HepG2 (cell line): ENCODE measurements around the gene PPY. TPM values are rescaled to one million over a fixed set of nuclear protein-coding genes. Genes with fewer than 3 reads are reported as not detected.
A peak's percentile ranks its signal among the peaks of the same experiment; 100 is the strongest.

ENCODE experiments used
- ATAC-seq: fragments of 200-7000 bp; cut with Tn5 transposase; 3 replicates; pipeline ENCODE4 v1.9.1; 2020; ENCODE audit warnings: mild to moderate bottlenecking, moderate library complexity
- BruUV-seq: library from RNA; stranded (reverse); fragments of 400-500 nt; replicated peaks from 2 replicates; lab custom pipeline; 2021; lab: Mats Ljungman, UMichigan
- CTCF ChIA-PET: fragments of 300-600 bp; formaldehyde crosslinking; extraction: SDS; loops from one replicate; lab custom pipeline; 2021; ENCODE audit warnings: low total read pairs, inconsistent platforms, low intra/inter-chr PET ratio; lab: Yijun Ruan, JAX
- POLR2A ChIA-PET: fragments of 350-600 bp; sonication (Branson Sonifier 250); formaldehyde crosslinking; loops from one replicate; lab custom pipeline; 2020; ENCODE audit warnings: antibody characterized with exemption, inconsistent platforms; lab: Yijun Ruan, JAX
- DNase-seq: peaks from one replicate; pipeline ENCODE4 v3.0.0-alpha.2; 2015; ENCODE audit warnings: low spot score
- FAIRE-seq: peaks from 3 replicates; lab custom pipeline; 2011; peaks lifted over from hg19 to GRCh38; lab: Jason Lieb, UNC
- H2AFZ ChIP-seq: one replicate; pipeline ENCODE4 v1.6.1; 2011; ENCODE audit warnings: low read length, inconsistent platforms
- H3K27ac ChIP-seq: fragments of 300-600 bp; 3 replicates; pipeline ENCODE4 v1.8.0; 2011; ENCODE audit warnings: mixed run types, mild to moderate bottlenecking, mixed read lengths, low read length, inconsistent platforms; ENCODE audit not compliant: insufficient read depth; ENCODE audit errors: extremely low read length
- H3K27me3 ChIP-seq, 2 experiments: fragments of 200-600 bp in 1 of 2; 2 replicates in 1 of 2; 3 replicates in 1 of 2; pipeline versions ENCODE4 v1.6.0 to v1.8.0; 2011; ENCODE audit warnings: low read length in 2 of 2, mild to moderate bottlenecking in 2 of 2, moderate library complexity in 2 of 2, inconsistent platforms in 1 of 2; ENCODE audit not compliant: insufficient read depth in 2 of 2, control insufficient read depth in 1 of 2
- H3K36me3 ChIP-seq, 2 experiments: fragments of 200-600 bp in 1 of 2; replicated peaks in 1 of 2; 2 replicates in 1 of 2; 3 replicates in 1 of 2; pipeline versions ENCODE4 v1.5.1 to v1.8.0; 2011; ENCODE audit warnings: low read length in 2 of 2, inconsistent platforms in 1 of 2; ENCODE audit not compliant: insufficient read depth in 2 of 2, control insufficient read depth in 1 of 2
- H3K4me1 ChIP-seq: 2 replicates; pipeline ENCODE4 v1.5.1; 2012; ENCODE audit warnings: low read length, inconsistent platforms; ENCODE audit not compliant: insufficient read depth
- H3K4me2 ChIP-seq: 2 replicates; pipeline ENCODE4 v1.6.0; 2011; ENCODE audit warnings: low read depth, low read length, inconsistent platforms
- H3K4me3 ChIP-seq, 3 experiments: fragments of 200-600 bp in 1 of 3; sonication (generic), shearing (Covaris generic) in 1 of 3; replicated peaks in 1 of 3; 2 replicates each; pipeline ENCODE4 v1.5.1; 2011 to 2016; ENCODE audit warnings: low read length in 3 of 3, inconsistent platforms in 2 of 3, low read depth in 2 of 3, mild to moderate bottlenecking in 2 of 3, control low read depth in 1 of 3, mixed read lengths in 1 of 3; ENCODE audit not compliant: insufficient read depth in 1 of 3
- H3K79me2 ChIP-seq: one replicate; pipeline ENCODE4 v1.6.1; 2011; ENCODE audit warnings: low read length, inconsistent platforms; ENCODE audit not compliant: insufficient read depth
- H3K9ac ChIP-seq: 2 replicates; pipeline ENCODE4 v1.6.0; 2011; ENCODE audit warnings: mild to moderate bottlenecking, low read depth, low read length, inconsistent platforms; ENCODE audit not compliant: insufficient read depth
- H3K9me3 ChIP-seq: 2 replicates; pipeline ENCODE4 v1.5.1; 2012; ENCODE audit warnings: mild to moderate bottlenecking, low read length
- H4K20me1 ChIP-seq: 2 replicates; pipeline ENCODE4 v1.6.0; 2011; ENCODE audit warnings: inconsistent platforms, mild to moderate bottlenecking, low read length, moderate library complexity; ENCODE audit not compliant: insufficient read depth
- HIVEP1 ChIP-seq: sonication (generic); formaldehyde crosslinking; IDR thresholded peaks from 2 replicates; pipeline ENCODE4 v1.4.0; 2020; ENCODE audit warnings: mild to moderate bottlenecking, missing genetic modification reagents
- KDM5B ChIP-seq: sonication (generic); formaldehyde crosslinking; IDR thresholded peaks from 2 replicates; pipeline ENCODE4 v1.4.0; 2020; ENCODE audit warnings: missing genetic modification reagents, mild to moderate bottlenecking, borderline replicate concordance
- MTF2 ChIP-seq: sonication (generic); formaldehyde crosslinking; IDR thresholded peaks from 2 replicates; pipeline ENCODE4 v1.5.0; 2020; ENCODE audit warnings: missing genetic modification reagents, borderline replicate concordance
- POGZ ChIP-seq: sonication (generic); formaldehyde crosslinking; IDR thresholded peaks from 2 replicates; pipeline ENCODE4 v1.4.0; 2020; ENCODE audit warnings: mild to moderate bottlenecking, missing genetic modification reagents
- ZNF749 ChIP-seq: sonication (generic); formaldehyde crosslinking; IDR thresholded peaks from 2 replicates; pipeline ENCODE4 v1.8.0; 2022; ENCODE audit warnings: mild to moderate bottlenecking, missing genetic modification reagents, moderate library complexity, borderline replicate concordance
- ZNF776 ChIP-seq: sonication (generic); formaldehyde crosslinking; IDR thresholded peaks from 2 replicates; pipeline ENCODE4 v1.4.0; 2020; ENCODE audit warnings: mild to moderate bottlenecking, missing genetic modification reagents
- ZNF777 ChIP-seq: sonication (generic); formaldehyde crosslinking; IDR thresholded peaks from 2 replicates; pipeline ENCODE4 v1.4.0; 2020; ENCODE audit warnings: missing genetic modification reagents
- ZNF883 ChIP-seq: sonication (generic); formaldehyde crosslinking; IDR thresholded peaks from 2 replicates; pipeline ENCODE4 v1.5.1; 2020; ENCODE audit warnings: mild to moderate bottlenecking, missing genetic modification reagents; ENCODE audit errors: not compliant biosample characterization
- WGBS: methylation state at CpG from one replicate; pipeline ENCODE4 v1.1.6; 2017; ENCODE audit warnings: low lambda C conversion rate; 5-methylcytosine and 5-hydroxymethylcytosine counted together
- in situ Hi-C: cut with HindIII; loops from 2 replicates; pipeline ENCODE4 v1.10.0; 2017; ENCODE audit warnings: low pct_unique_long_range_greater_than_20kb; ENCODE audit not compliant: extremely low pct_ligation_motif_present
- intact Hi-C: fragments of 100-400 bp; cut with micrococcal nuclease; formaldehyde crosslinking; loops from one replicate; pipeline ENCODE4 v1.10.0; 2022; ENCODE audit not compliant: unreplicated experiment
- polyA plus RNA-seq, 8 experiments: library from polyadenylated mRNA; depleted of rRNA in 3 of 8; stranded (reverse) in 7 of 8; unstranded in 1 of 8; fragments of >200 nt; fragmentation: Illumina TruSeq in 4 of 8; extraction: Trizol in 4 of 8; gene quantifications; 2 replicates each; pipeline versions ENCODE4 v1.2.1 to v1.2.3, GENCODE V29; 2011 to 2016; ENCODE audit warnings: low read depth in 4 of 8, missing spikeins in 1 of 8, mixed read lengths in 1 of 8; ENCODE audit not compliant: insufficient read depth in 1 of 8
- total RNA-seq, 5 experiments: library from RNA; depleted of rRNA; stranded (reverse); fragments of >200 nt; fragmentation: Illumina TruSeq; extraction: Trizol; gene quantifications; 2 replicates each; pipeline ENCODE4 v1.2.3, GENCODE V29; 2016; ENCODE audit warnings: low read depth in 1 of 5
- TF ChIP-seq, protein P1 (sequence below): sonication (generic); formaldehyde crosslinking; IDR thresholded peaks from 2 replicates; pipeline ENCODE4; 2020; ENCODE audit warnings: missing genetic modification reagents, mild to moderate bottlenecking, borderline replicate concordance
- TF ChIP-seq, protein P2 (sequence below): sonication (generic); formaldehyde crosslinking; IDR thresholded peaks from 2 replicates; pipeline ENCODE4 v1.9.0; 2022; ENCODE audit warnings: missing genetic modification reagents, mild to moderate bottlenecking, borderline replicate concordance
- TF ChIP-seq, protein P3 (sequence below): sonication (generic); formaldehyde crosslinking; IDR thresholded peaks from 2 replicates; pipeline ENCODE4 v1.8.1; 2023; ENCODE audit warnings: mild to moderate bottlenecking, missing genetic modification reagents

Gene PPY
- total and polyA plus RNA-seq, 2 of the 13 experiments (the other 11 are each of a cell fraction or from before 2014, with no cell fraction given), result not detected

DNA sequence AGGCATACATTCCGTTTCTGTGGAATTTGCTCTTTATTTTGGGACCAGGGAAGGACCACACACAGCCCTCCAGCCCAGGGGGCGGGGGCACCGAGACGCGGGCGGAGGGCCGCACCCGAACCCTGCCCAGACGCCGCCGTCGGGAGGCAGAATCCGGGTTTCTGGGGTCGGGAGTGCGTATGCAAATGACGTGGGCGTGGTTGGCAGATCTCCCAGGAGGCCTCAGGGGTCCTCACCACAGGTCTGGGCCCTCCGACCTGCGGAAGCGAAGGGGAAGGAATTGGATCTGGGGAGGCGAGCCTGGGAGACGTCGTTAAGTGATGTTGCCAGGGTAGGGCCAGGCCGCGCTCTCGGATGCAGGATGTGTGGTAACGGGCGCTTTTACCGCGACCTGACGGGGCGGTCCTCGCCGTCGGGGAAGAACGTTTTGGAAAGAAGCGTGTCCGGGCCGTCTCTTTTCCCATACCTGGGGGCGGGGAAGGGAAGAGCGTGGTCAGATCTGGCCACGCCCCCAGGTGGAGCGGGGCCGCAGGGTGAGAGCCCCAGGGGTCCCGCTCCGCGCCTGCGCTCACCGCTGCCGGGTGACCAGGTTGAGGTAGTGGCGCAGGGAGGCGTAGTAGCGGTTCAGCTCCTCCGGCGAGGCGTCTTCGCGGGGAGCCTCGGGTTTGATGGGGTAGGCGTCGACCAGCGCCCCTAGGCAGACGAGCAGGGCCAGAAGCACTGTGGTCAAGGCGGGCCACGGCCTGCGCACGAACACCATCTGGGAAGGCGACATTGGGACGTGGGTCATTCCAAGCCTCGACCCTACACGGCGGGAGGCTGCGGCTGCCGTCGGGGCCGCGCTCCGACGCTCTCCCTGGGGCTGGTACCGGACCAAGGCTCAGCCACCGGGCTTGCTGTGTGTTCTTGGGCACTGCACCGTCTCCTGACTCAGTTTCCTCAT is 10.7 kb upstream of the PPY start:
- Histone ChIP-seq H3K27ac (no peak overlapping the region), H2AFZ (no peak overlapping the region), H3K9me3 (no peaks in the 10 kb centered on the region), H3K4me1 (peaks cover 14% of the 10 kb centered on the region), H3K36me3 (no peaks in the 10 kb centered on the region), H3K9ac (no peak overlapping the region), H3K4me3 (peak overlapping the region in 1 of 3 experiments; percentile 30; a peak in 1 of 6 replicates), H3K79me2 (no peaks in the 10 kb centered on the region), H4K20me1 (no peaks in the 10 kb centered on the region), H3K27me3 (peaks cover 26 to 86% of the 10 kb centered on the region in 2 experiments), H3K4me2 (peak overlapping the region; percentile 56)
- 26% methylated on average over 41 of the region's 82 CpGs for WGBS
- BruUV-seq, result no TSS peak
- ATAC-seq, result peak; percentile 12
- FAIRE-seq, result no peak
- ChIA-PET CTCF (no interaction called here), POLR2A (no interaction called here)
- DNase-seq, result no peak
- intact Hi-C loops, result no loop called here
- in situ Hi-C loops, result no loop called here
- TF ChIP-seq POGZ (0 out of 2 replicates have a peak, but pooled peaks have one; percentile 17), HIVEP1 (CRISPR knock-in tag) (peak; percentile 57; the same call in 1 of the 2 replicates), ZNF883 (peak; percentile 29), KDM5B (CRISPR knock-in tag) (0 out of 2 replicates have a peak, but pooled peaks have one; percentile 25), ZNF776 (CRISPR knock-in tag) (0 out of 2 replicates have a peak, but pooled peaks have one; percentile 27), ZNF777 (CRISPR knock-in tag) (peak; percentile 83), ZNF749 (CRISPR knock-in tag) (no peak), MTF2 (peak; percentile 31; the same call in 1 of the 2 replicates)
- TF ChIP-seq, protein P1, sequence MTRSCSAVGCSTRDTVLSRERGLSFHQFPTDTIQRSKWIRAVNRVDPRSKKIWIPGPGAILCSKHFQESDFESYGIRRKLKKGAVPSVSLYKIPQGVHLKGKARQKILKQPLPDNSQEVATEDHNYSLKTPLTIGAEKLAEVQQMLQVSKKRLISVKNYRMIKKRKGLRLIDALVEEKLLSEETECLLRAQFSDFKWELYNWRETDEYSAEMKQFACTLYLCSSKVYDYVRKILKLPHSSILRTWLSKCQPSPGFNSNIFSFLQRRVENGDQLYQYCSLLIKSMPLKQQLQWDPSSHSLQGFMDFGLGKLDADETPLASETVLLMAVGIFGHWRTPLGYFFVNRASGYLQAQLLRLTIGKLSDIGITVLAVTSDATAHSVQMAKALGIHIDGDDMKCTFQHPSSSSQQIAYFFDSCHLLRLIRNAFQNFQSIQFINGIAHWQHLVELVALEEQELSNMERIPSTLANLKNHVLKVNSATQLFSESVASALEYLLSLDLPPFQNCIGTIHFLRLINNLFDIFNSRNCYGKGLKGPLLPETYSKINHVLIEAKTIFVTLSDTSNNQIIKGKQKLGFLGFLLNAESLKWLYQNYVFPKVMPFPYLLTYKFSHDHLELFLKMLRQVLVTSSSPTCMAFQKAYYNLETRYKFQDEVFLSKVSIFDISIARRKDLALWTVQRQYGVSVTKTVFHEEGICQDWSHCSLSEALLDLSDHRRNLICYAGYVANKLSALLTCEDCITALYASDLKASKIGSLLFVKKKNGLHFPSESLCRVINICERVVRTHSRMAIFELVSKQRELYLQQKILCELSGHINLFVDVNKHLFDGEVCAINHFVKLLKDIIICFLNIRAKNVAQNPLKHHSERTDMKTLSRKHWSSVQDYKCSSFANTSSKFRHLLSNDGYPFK (CRISPR knock-in tag), result no peak
- TF ChIP-seq, protein P2, sequence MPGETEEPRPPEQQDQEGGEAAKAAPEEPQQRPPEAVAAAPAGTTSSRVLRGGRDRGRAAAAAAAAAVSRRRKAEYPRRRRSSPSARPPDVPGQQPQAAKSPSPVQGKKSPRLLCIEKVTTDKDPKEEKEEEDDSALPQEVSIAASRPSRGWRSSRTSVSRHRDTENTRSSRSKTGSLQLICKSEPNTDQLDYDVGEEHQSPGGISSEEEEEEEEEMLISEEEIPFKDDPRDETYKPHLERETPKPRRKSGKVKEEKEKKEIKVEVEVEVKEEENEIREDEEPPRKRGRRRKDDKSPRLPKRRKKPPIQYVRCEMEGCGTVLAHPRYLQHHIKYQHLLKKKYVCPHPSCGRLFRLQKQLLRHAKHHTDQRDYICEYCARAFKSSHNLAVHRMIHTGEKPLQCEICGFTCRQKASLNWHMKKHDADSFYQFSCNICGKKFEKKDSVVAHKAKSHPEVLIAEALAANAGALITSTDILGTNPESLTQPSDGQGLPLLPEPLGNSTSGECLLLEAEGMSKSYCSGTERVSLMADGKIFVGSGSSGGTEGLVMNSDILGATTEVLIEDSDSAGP (CRISPR knock-in tag), result peak; percentile 18; the same call in 1 of the 2 replicates
- TF ChIP-seq, protein P3, sequence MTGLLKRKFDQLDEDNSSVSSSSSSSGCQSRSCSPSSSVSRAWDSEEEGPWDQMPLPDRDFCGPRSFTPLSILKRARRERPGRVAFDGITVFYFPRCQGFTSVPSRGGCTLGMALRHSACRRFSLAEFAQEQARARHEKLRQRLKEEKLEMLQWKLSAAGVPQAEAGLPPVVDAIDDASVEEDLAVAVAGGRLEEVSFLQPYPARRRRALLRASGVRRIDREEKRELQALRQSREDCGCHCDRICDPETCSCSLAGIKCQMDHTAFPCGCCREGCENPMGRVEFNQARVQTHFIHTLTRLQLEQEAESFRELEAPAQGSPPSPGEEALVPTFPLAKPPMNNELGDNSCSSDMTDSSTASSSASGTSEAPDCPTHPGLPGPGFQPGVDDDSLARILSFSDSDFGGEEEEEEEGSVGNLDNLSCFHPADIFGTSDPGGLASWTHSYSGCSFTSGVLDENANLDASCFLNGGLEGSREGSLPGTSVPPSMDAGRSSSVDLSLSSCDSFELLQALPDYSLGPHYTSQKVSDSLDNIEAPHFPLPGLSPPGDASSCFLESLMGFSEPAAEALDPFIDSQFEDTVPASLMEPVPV, result no peak
